Nephron (organoid): ENCODE measurements around the gene DST.

Experiments used
- H3K27ac Mint-ChIP-seq, 3 experiments: 2 replicates each; pipeline ENCODE4 v1.8.0; 2020; ENCODE audit warnings: mixed read lengths in 3 of 3, mild to moderate bottlenecking in 2 of 3, moderate library complexity in 1 of 3
- H3K27me3 Mint-ChIP-seq: 2 replicates; pipeline ENCODE4 v1.8.0; 2021; ENCODE audit warnings: low read depth, mild to moderate bottlenecking, moderate library complexity, mixed read lengths
- H3K36me3 Mint-ChIP-seq: 2 replicates; pipeline ENCODE4 v1.8.0; 2020; ENCODE audit warnings: low read depth, mixed read lengths
- H3K4me1 Mint-ChIP-seq: 2 replicates; pipeline ENCODE4 v1.8.0; 2020; ENCODE audit warnings: mixed read lengths
- H3K4me3 Mint-ChIP-seq, 3 experiments: 2 replicates each; pipeline ENCODE4 v1.8.0; 2020; ENCODE audit warnings: mild to moderate bottlenecking in 3 of 3, mixed read lengths in 3 of 3, moderate library complexity in 2 of 3
- H3K9me3 Mint-ChIP-seq: 2 replicates; pipeline ENCODE4 v1.8.0; 2020; ENCODE audit warnings: mixed read lengths
- TF ChIP-seq, protein P1 (sequence below), 3 experiments: fragments of 200-600 bp; sonication (generic); IDR thresholded peaks; one replicate each; pipeline ENCODE4 v1.5.0; 2021; ENCODE audit warnings: antibody characterized with exemption in 3 of 3; ENCODE audit not compliant: unreplicated experiment in 3 of 3

Gene DST

GRCh38 chr6:56655249-56655648, 12.6 kb upstream of the DST start:
- peaks cover 21% of the 10 kb centered on the region for H3K4me1 Mint-ChIP-seq
- TF ChIP-seq, protein P1, sequence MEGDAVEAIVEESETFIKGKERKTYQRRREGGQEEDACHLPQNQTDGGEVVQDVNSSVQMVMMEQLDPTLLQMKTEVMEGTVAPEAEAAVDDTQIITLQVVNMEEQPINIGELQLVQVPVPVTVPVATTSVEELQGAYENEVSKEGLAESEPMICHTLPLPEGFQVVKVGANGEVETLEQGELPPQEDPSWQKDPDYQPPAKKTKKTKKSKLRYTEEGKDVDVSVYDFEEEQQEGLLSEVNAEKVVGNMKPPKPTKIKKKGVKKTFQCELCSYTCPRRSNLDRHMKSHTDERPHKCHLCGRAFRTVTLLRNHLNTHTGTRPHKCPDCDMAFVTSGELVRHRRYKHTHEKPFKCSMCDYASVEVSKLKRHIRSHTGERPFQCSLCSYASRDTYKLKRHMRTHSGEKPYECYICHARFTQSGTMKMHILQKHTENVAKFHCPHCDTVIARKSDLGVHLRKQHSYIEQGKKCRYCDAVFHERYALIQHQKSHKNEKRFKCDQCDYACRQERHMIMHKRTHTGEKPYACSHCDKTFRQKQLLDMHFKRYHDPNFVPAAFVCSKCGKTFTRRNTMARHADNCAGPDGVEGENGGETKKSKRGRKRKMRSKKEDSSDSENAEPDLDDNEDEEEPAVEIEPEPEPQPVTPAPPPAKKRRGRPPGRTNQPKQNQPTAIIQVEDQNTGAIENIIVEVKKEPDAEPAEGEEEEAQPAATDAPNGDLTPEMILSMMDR (IDR thresholded peaks at IDR 0.05; ENCODE audit: unreplicated experiment in 3 of 3), result no peak
- H3K27ac Mint-ChIP-seq, result peak overlapping the region in 1 of 3 experiments; percentile 17
- H3K36me3 Mint-ChIP-seq, result no peaks in the 10 kb centered on the region
- no peak overlapping the region for H3K4me3 Mint-ChIP-seq
- H3K9me3 Mint-ChIP-seq, result no peaks in the 10 kb centered on the region
- no peaks in the 10 kb centered on the region for H3K27me3 Mint-ChIP-seq

DNA sequence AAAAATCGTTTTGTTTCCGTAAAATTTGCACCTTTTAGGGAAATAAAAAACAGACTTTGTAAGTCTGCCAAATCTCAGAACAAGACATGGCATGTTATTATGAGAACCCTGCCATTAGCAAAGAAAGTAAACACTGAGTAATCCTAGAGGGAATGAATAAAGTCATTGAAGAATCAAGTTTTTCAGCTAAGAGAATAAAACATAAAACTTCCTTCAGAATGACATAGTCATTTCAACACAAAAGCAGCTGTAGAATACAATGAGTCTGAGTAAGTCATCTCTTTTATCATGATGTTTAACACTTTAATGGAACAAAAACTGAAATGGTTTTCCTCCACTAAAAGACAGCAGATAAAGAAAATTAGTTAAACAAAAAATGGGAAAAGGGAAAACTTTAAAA, 10.3 kb upstream of the DST start:
- no peaks in the 10 kb centered on the region for H3K9me3 Mint-ChIP-seq
- no peak overlapping the region for H3K4me3 Mint-ChIP-seq
- no peaks in the 10 kb centered on the region for H3K27me3 Mint-ChIP-seq
- TF ChIP-seq, protein P1 (IDR thresholded peaks at IDR 0.05; ENCODE audit: unreplicated experiment in 3 of 3), result no peak
- H3K4me1 Mint-ChIP-seq, result peaks cover 14% of the 10 kb centered on the region
- no peak overlapping the region for H3K27ac Mint-ChIP-seq
- H3K36me3 Mint-ChIP-seq, result peaks cover 10% of the 10 kb centered on the region

- Mint-ChIP-seq H3K4me3 (no peak overlapping the region), H3K27ac (no peak overlapping the region), H3K9me3 (no peaks in the 10 kb centered on the region), H3K4me1 (peaks cover 14% of the 10 kb centered on the region), H3K36me3 (peaks cover 12% of the 10 kb centered on the region), H3K27me3 (no peaks in the 10 kb centered on the region)
- TF ChIP-seq, protein P1 (IDR thresholded peaks at IDR 0.05; ENCODE audit: unreplicated experiment in 3 of 3), result no peak
These were observed 9.5 kb upstream of the DST start for GRCh38 chr6:56652231-56652630.

DNA sequence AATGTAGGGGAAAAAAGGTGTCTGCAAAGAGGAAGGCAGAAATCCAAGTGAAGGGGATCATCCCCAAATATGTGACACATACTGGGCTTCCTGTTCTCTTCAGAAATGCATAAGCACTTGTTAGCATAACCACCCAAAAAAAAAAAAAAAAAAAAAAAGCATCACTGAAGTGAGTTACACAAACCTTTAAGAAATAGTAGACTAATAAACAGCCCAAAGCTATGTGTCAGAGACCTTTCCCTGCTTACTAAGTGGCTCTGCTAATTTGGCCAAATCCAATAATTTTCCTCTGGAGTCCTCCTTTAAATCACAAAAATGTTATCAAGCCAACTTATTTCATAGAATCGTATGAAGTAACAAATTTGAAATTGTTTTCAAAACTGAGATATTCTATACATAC, 7.5 kb upstream of the DST start:
- H3K4me3 Mint-ChIP-seq, result no peak overlapping the region
- TF ChIP-seq, protein P1 (IDR thresholded peaks at IDR 0.05; ENCODE audit: unreplicated experiment in 3 of 3), result no peak

GRCh38 chr6:56649782-56650181, 7.1 kb upstream of the DST start:
- TF ChIP-seq, protein P1 (IDR thresholded peaks at IDR 0.05; ENCODE audit: unreplicated experiment in 3 of 3), result no peak
- H3K27me3 Mint-ChIP-seq, result no peaks in the 10 kb centered on the region
- no peak overlapping the region for H3K27ac Mint-ChIP-seq
- H3K4me1 Mint-ChIP-seq, result peaks cover 14% of the 10 kb centered on the region
- no peaks in the 10 kb centered on the region for H3K9me3 Mint-ChIP-seq
- H3K36me3 Mint-ChIP-seq, result peaks cover 27% of the 10 kb centered on the region
- no peak overlapping the region for H3K4me3 Mint-ChIP-seq

More for the DNA sequence above, 7.5 kb upstream of the DST start:
- peaks cover 23% of the 10 kb centered on the region for H3K36me3 Mint-ChIP-seq
- H3K27me3 Mint-ChIP-seq, result no peaks in the 10 kb centered on the region
- H3K9me3 Mint-ChIP-seq, result no peaks in the 10 kb centered on the region
- H3K4me1 Mint-ChIP-seq, result peaks cover 14% of the 10 kb centered on the region
- no peak overlapping the region for H3K27ac Mint-ChIP-seq

DNA sequence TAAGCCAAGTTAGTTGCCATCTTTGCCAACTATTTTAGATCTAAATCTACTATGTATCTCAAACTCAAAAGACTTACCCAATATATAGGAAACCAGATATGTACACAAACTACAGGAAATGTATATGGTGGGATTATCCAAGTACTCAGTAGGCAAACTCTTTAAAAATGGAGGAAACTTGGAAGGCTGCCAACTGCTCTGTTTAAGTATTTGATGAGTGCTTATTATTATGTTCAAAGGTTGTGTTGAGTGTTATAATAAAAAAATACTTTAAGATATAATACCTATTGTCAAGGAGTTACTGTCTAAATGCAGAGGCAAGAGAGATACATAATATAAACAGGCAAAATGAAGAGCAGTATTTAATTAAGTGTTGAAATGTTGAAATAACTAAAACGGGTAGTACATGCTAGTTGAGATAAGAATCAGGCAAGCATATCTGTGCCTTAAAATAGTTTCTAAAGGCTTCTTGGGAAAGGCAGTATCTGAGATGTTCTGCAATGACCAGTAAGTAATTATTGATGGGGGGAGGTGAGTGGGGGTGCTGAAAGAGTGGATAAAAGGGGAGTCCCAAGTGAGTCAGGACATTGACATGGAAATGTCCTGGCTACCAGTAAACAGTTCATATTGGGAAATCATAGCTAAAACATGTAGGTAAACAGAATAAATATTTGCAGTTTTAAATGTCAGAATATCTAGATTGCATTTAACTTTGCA, 6.5 kb upstream of the DST start:
- H3K36me3 Mint-ChIP-seq, result peaks cover 32% of the 10 kb centered on the region
- no peaks in the 10 kb centered on the region for H3K9me3 Mint-ChIP-seq
- no peaks in the 10 kb centered on the region for H3K27me3 Mint-ChIP-seq
- TF ChIP-seq, protein P1 (IDR thresholded peaks at IDR 0.05; ENCODE audit: unreplicated experiment in 3 of 3), result no peak
- no peak overlapping the region for H3K4me3 Mint-ChIP-seq
- no peak overlapping the region for H3K27ac Mint-ChIP-seq
- peaks cover 14% of the 10 kb centered on the region for H3K4me1 Mint-ChIP-seq
